ENCODE measurements around the gene TAGLN.

DNA sequence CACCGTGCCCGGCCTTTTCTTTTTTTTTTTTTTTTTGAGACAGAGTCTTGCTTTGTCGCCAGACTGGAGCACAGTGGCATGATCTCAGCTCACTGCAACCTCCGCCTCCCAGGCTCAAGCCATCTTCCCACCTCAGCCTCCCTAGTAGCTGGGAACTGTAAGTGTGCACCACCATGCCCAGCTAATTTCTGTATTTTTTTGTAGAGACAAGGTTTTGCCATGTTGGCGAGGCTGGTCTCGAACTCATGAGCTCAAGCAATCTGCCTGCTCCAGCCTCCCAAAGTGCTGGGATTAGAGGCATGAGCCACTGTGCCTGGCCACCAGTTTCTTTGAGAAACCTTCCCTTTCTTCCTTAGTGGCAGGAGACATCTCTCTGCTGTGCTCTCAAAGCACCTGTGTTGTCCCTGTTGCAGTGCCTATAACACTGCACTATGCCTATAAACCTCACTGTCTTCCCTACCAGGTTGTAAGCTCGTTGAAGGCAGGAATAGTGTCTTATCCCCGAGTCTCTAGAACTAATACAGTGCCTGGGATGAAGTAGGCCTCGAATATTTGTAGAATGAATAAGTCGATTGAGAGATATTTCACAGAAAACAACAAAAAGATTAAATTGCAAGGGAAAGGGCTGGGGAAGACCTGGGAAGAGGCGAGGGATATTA, 13.7 kb downstream of the TAGLN start:
- TF ChIP-seq CTCF (IDR thresholded peaks at IDR 0.05) (no peak), YY1 (IDR thresholded peaks at IDR 0.05; ENCODE audit: low read depth) (no peak), EP300 (IDR thresholded peaks at IDR 0.05; ENCODE audit: borderline replicate concordance in 1 of 2, low read depth in 1 of 2, low read length in 1 of 2) (no peak), MAX (IDR thresholded peaks at IDR 0.05; ENCODE audit: low read depth) (no peak), SMC3 (IDR thresholded peaks at IDR 0.05; ENCODE audit: low read depth, low read length) (no peak), SIN3A (IDR thresholded peaks at IDR 0.05; ENCODE audit: borderline replicate concordance, low read depth, low read length) (no peak), POLR2AphosphoS5 (IDR thresholded peaks at IDR 0.05; ENCODE audit: low read depth, low read length) (no peak), TAF1 (IDR thresholded peaks at IDR 0.05; ENCODE audit: borderline replicate concordance, low read depth, low read length) (no peak), EZH2phosphoT487 (IDR thresholded peaks at IDR 0.05; ENCODE audit: borderline replicate concordance, low read depth) (no peak), RFX5 (IDR thresholded peaks at IDR 0.05; ENCODE audit: low read length) (no peak), RAD21 (IDR thresholded peaks at IDR 0.05; ENCODE audit: low read length) (no peak), RCOR1 (IDR thresholded peaks at IDR 0.05; ENCODE audit: low read length) (no peak), TEAD4 (IDR thresholded peaks at IDR 0.05; ENCODE audit: borderline replicate concordance, insufficient read depth) (no peak)
